Measurements from ENCODE around the gene BIRC6. TPM values are rescaled to one million over a fixed set of nuclear protein-coding genes. Genes with fewer than 3 reads are reported as not detected.

BIRC6 gene
- polyA plus RNA-seq, 2 of the 4 experiments (the other 2 are of a cell fraction): 21.0 to 111 TPM

DNA sequence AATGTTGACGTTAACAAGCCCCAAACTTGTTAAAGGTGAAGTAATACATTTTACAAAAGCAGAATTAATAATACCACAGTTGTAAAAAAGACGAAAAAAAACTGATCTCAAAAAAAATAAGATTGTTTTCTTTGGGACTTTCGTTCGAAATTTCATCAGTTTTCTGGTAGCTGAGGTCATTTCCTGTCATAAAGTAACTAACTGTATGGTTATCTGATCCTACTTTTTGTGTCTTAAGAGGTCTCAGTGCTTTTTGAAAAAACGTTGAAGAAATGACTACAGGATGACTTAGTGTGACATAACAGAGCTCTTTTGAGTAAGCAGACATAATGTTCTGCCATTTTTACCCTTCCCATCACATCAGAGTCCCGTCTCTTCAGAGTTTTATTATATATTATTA, 79.3 kb downstream of the BIRC6 start:
- no peak for ATAC-seq
- POLR2A ChIA-PET: no interaction called here
- FAIRE-seq: no peak
- DNase-seq (ENCODE audit: low read depth in 1 of 2, low spot score in 1 of 2): no peak
- WGBS (ENCODE audit: missing lambda C conversion rate): 81% methylated on average over 6 of the region's 6 CpGs
- Histone ChIP-seq H3K27ac (no peak overlapping the region), H3K4me3 (no peak overlapping the region), H3K4me1 (no peaks in the 10 kb centered on the region), H3K9me3 (no peaks in the 10 kb centered on the region), H3K4me2 (no peak overlapping the region)
- CTCF ChIA-PET: no interaction called here
- no peak for TF ChIP-seq ELK1 (IDR thresholded peaks at IDR 0.05; ENCODE audit: low read depth, low read length)
- TF ChIP-seq RCOR1 (IDR thresholded peaks at IDR 0.05; ENCODE audit: low read depth, low read length): no peak
- TF ChIP-seq KDM5A (IDR thresholded peaks at IDR 0.05): no peak
- no peak for TF ChIP-seq HOXA7 (CRISPR knock-in tag; IDR thresholded peaks at IDR 0.05)
- TF ChIP-seq MYC (IDR thresholded peaks at IDR 0.05; ENCODE audit: borderline replicate concordance, low read length): no peak
- TF ChIP-seq GATA3 (IDR thresholded peaks at IDR 0.05; ENCODE audit: borderline replicate concordance): no peak
- TF ChIP-seq EP300 (IDR thresholded peaks at IDR 0.05): no peak

DNA sequence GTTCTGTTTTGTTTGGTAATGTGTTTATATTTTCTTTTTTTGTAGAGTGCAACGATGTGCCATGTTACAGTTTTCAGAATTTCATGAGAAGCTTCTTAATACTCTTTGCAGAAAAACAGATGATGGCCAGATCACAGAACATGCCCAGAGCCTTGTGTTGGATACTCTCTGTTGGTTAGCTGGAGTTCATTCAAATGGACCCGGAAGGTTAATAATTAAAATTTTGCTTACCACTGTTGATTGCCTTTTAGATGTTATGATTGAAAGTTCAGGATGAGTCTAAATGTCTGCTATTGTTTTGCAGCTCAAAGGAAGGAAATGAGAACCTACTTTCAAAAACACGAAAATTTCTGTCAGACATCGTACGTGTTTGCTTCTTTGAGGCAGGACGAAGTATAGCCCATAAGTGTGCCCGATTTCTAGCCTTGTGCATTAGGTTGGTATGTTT, 85.2 kb downstream of the BIRC6 start:
- POLR2A ChIA-PET: no interaction called here

GRCh38 chr2:32446369-32446768, 89.5 kb downstream of the BIRC6 start:
- Histone ChIP-seq H3K9me3 (no peaks in the 10 kb centered on the region), H3K27ac (no peak overlapping the region), H3K4me3 (no peak overlapping the region), H3K4me2 (no peak overlapping the region), H3K4me1 (no peaks in the 10 kb centered on the region)
- peak in 1 of 2 experiments; percentile 50; a peak in 2 of 6 replicates for ATAC-seq
- ChIA-PET CTCF (no interaction called here), POLR2A (no interaction called here)
- peak in 1 of 2 experiments; percentile 44 for DNase-seq (ENCODE audit: low read depth in 1 of 2, low spot score in 1 of 2)
- FAIRE-seq: no peak
- whole genome bisulfite sequencing (ENCODE audit: missing lambda C conversion rate): 90% methylated on average over 6 of the region's 6 CpGs
- no peak for TF ChIP-seq MAFK (IDR thresholded peaks at IDR 0.05; ENCODE audit: partially characterized antibody)
- TF ChIP-seq FOSB (CRISPR knock-in tag; IDR thresholded peaks at IDR 0.05): no peak
- no peak for TF ChIP-seq POLR2A (IDR thresholded peaks at IDR 0.05; ENCODE audit: low read length)
- no peak for TF ChIP-seq MAX (IDR thresholded peaks at IDR 0.05)
- no peak for TF ChIP-seq PBX3 (IDR thresholded peaks at IDR 0.05)
- TF ChIP-seq CBX2 (IDR thresholded peaks at IDR 0.05; ENCODE audit: borderline replicate concordance, low read depth): no peak
- TF ChIP-seq KDM5A (IDR thresholded peaks at IDR 0.05): no peak
- TF ChIP-seq CEBPB (IDR thresholded peaks at IDR 0.05): no peak; a peak in 1 of 4 replicates
- no peak for TF ChIP-seq ELK1 (IDR thresholded peaks at IDR 0.05; ENCODE audit: low read depth, low read length)
- TF ChIP-seq POLR2AphosphoS2 (conservative IDR thresholded peaks at IDR 0.05; ENCODE audit: low read length): no peak
- TF ChIP-seq GATA3 (IDR thresholded peaks at IDR 0.05; ENCODE audit: borderline replicate concordance): no peak
- no peak for TF ChIP-seq RAD21 (conservative IDR thresholded peaks at IDR 0.05 in 1 of 2, IDR thresholded peaks at IDR 0.05 in 1 of 2)
- no peak for TF ChIP-seq HOXB5 (CRISPR knock-in tag; IDR thresholded peaks at IDR 0.05)
- no peak for TF ChIP-seq RARB (CRISPR knock-in tag; IDR thresholded peaks at IDR 0.05)

More for the DNA sequence above, 85.2 kb downstream of the BIRC6 start:
- ATAC-seq: no peak
- Histone ChIP-seq H3K4me3 (no peak overlapping the region), H3K4me1 (no peaks in the 10 kb centered on the region), H3K4me2 (no peak overlapping the region), H3K27ac (no peak overlapping the region), H3K9me3 (no peaks in the 10 kb centered on the region)
- 94% methylated on average over 7 of the region's 7 CpGs for WGBS (ENCODE audit: missing lambda C conversion rate)
- DNase-seq (ENCODE audit: low read depth in 1 of 2, low spot score in 1 of 2): no peak
- peak; percentile 36 for FAIRE-seq
- CTCF ChIA-PET: no interaction called here
- TF ChIP-seq HOXB5 (CRISPR knock-in tag; IDR thresholded peaks at IDR 0.05) (no peak), HDAC2 (IDR thresholded peaks at IDR 0.05) (no peak), EP300 (IDR thresholded peaks at IDR 0.05) (no peak), NPAS2 (CRISPR knock-in tag; IDR thresholded peaks at IDR 0.05; ENCODE audit: borderline replicate concordance) (no peak), FOSB (CRISPR knock-in tag; IDR thresholded peaks at IDR 0.05) (no peak), MAZ (IDR thresholded peaks at IDR 0.05; ENCODE audit: borderline replicate concordance, low read depth, low read length) (no peak), HOXB13 (CRISPR knock-in tag; IDR thresholded peaks at IDR 0.05; ENCODE audit: low read depth) (no peak), SMC3 (IDR thresholded peaks at IDR 0.05) (no peak), EHF (CRISPR knock-in tag; IDR thresholded peaks at IDR 0.05) (no peak), CBX2 (IDR thresholded peaks at IDR 0.05; ENCODE audit: borderline replicate concordance, low read depth) (no peak), GATA3 (IDR thresholded peaks at IDR 0.05; ENCODE audit: borderline replicate concordance) (no peak), TP53 (CRISPR knock-in tag; IDR thresholded peaks at IDR 0.05) (no peak), FOXS1 (CRISPR knock-in tag; IDR thresholded peaks at IDR 0.05) (no peak), POLR2A (IDR thresholded peaks at IDR 0.05; ENCODE audit: low read length) (no peak), FOSL2 (IDR thresholded peaks at IDR 0.05) (no peak), FOSL2 (CRISPR knock-in tag; IDR thresholded peaks at IDR 0.05) (no peak), ESRRA (IDR thresholded peaks at IDR 0.05; ENCODE audit: borderline replicate concordance, low read length) (no peak), POLR2AphosphoS2 (conservative IDR thresholded peaks at IDR 0.05; ENCODE audit: low read length) (no peak), E2F6 (IDR thresholded peaks at IDR 0.05; ENCODE audit: borderline replicate concordance, low read depth) (no peak)
- TF ChIP-seq, protein P1, sequence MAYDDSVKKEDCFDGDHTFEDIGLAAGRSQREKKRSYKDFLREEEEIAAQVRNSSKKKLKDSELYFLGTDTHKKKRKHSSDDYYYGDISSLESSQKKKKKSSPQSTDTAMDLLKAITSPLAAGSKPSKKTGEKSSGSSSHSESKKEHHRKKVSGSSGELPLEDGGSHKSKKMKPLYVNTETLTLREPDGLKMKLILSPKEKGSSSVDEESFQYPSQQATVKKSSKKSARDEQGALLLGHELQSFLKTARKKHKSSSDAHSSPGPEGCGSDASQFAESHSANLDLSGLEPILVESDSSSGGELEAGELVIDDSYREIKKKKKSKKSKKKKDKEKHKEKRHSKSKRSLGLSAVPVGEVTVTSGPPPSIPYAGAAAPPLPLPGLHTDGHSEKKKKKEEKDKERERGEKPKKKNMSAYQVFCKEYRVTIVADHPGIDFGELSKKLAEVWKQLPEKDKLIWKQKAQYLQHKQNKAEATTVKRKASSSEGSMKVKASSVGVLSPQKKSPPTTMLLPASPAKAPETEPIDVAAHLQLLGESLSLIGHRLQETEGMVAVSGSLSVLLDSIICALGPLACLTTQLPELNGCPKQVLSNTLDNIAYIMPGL (CRISPR knock-in tag; IDR thresholded peaks at IDR 0.05; ENCODE audit: borderline replicate concordance): no peak
